Progenitor cell of endocrine pancreas (in vitro differentiated cells): Measurements from ENCODE around the gene DOCK6. TPM values are rescaled to one million over a fixed set of nuclear protein-coding genes. Genes with fewer than 3 reads are reported as not detected.

Experiments
- DNase-seq: peaks from one replicate; pipeline ENCODE4 v3.0.0; 2021; ENCODE audit warnings: low spot score; ENCODE audit not compliant: unreplicated experiment
- H3K27ac Mint-ChIP-seq: 2 replicates; pipeline ENCODE4 v1.8.0; 2021; ENCODE audit warnings: mild to moderate bottlenecking, moderate library complexity, mixed read lengths
- H3K27me3 Mint-ChIP-seq: 2 replicates; pipeline ENCODE4 v1.8.0; 2021; ENCODE audit warnings: mixed read lengths
- H3K36me3 Mint-ChIP-seq: 2 replicates; pipeline ENCODE4 v1.8.0; 2022; ENCODE audit warnings: mixed read lengths; ENCODE audit not compliant: insufficient read depth
- H3K4me1 Mint-ChIP-seq: 2 replicates; pipeline ENCODE4 v1.8.0; 2021; ENCODE audit warnings: low read depth, mixed read lengths
- H3K4me3 Mint-ChIP-seq: 2 replicates; pipeline ENCODE4 v1.8.0; 2021; ENCODE audit warnings: low read depth, mild to moderate bottlenecking, moderate library complexity, mixed read lengths
- H3K9me3 Mint-ChIP-seq: 2 replicates; pipeline ENCODE4 v1.8.0; 2021; ENCODE audit warnings: low read depth, mixed read lengths
- total RNA-seq: library from RNA; stranded (reverse); gene quantifications from 2 replicates; pipeline ENCODE4 v1.2.1, GENCODE V29; 2021
- TF ChIP-seq, protein P1 (sequence below): fragments of 200-600 bp; sonication (generic); IDR thresholded peaks from one replicate; pipeline ENCODE4 v1.5.0; 2021; ENCODE audit warnings: antibody characterized with exemption, mild to moderate bottlenecking; ENCODE audit not compliant: unreplicated experiment

Gene DOCK6
- total RNA-seq, 1 donor from 2014 or later: 88.0 TPM

DNA sequence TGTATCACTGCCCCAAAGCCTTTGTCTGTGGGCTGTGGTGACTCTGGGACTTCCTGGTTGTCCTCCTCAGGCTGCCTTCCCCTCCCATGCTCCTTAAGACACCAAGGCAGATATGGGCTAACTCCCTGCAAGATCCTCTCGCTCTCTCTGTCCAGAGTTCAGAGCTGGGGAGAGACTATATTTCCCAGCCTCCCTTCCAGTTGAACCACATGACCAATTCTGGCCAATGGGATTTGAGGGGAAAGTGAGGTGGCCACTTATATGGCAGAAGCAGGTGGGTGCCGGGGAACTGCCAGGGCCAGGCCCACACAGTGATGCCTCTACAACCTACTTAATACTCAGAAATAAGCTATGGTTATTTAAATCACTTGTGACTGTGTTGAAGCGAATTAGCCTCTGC lies 39.1 kb downstream of the DOCK6 start:
- peaks cover 32% of the 10 kb centered on the region for H3K36me3 Mint-ChIP-seq

GRCh38 chr19:11221082-11221598 lies 41.2 kb downstream of the DOCK6 start:
- peaks cover 31% of the 10 kb centered on the region for H3K36me3 Mint-ChIP-seq
- H3K27ac Mint-ChIP-seq: no peak overlapping the region
- DNase-seq: no peak
- TF ChIP-seq, protein P1, sequence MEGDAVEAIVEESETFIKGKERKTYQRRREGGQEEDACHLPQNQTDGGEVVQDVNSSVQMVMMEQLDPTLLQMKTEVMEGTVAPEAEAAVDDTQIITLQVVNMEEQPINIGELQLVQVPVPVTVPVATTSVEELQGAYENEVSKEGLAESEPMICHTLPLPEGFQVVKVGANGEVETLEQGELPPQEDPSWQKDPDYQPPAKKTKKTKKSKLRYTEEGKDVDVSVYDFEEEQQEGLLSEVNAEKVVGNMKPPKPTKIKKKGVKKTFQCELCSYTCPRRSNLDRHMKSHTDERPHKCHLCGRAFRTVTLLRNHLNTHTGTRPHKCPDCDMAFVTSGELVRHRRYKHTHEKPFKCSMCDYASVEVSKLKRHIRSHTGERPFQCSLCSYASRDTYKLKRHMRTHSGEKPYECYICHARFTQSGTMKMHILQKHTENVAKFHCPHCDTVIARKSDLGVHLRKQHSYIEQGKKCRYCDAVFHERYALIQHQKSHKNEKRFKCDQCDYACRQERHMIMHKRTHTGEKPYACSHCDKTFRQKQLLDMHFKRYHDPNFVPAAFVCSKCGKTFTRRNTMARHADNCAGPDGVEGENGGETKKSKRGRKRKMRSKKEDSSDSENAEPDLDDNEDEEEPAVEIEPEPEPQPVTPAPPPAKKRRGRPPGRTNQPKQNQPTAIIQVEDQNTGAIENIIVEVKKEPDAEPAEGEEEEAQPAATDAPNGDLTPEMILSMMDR: no peak
- H3K4me3 Mint-ChIP-seq: no peak overlapping the region
- no peaks in the 10 kb centered on the region for H3K27me3 Mint-ChIP-seq
- H3K4me1 Mint-ChIP-seq: no peaks in the 10 kb centered on the region
- peaks cover 19% of the 10 kb centered on the region for H3K9me3 Mint-ChIP-seq

More for the DNA sequence above, 39.1 kb downstream of the DOCK6 start:
- Mint-ChIP-seq H3K27ac (no peak overlapping the region), H3K27me3 (no peaks in the 10 kb centered on the region), H3K4me1 (no peaks in the 10 kb centered on the region), H3K4me3 (no peak overlapping the region), H3K9me3 (peaks cover 19% of the 10 kb centered on the region)
- DNase-seq: no peak
- TF ChIP-seq, protein P1: no peak

DNA sequence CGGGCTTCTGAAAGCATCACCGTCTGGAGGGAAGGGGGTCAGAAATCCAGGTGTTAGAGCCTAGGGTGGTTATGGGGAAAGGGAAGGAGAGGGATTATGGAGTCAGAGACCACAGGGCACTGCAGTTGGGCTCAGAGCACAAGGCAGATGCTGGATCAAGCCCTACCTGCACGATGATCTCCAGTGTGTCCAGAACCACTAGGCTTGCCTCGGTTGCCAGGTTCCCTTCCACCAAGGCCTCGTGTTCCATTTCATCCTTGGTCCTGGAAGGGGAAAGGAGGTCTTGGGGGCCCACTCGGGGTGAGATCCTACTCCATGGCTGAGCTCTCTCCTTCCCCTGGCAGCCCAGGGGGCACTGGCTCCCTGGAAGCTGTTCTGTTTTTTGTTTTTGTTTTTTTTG lies 47.9 kb downstream of the DOCK6 start:
- TF ChIP-seq, protein P1: no peak
- Mint-ChIP-seq H3K27me3 (no peaks in the 10 kb centered on the region), H3K4me1 (no peaks in the 10 kb centered on the region), H3K4me3 (no peak overlapping the region), H3K9me3 (no peaks in the 10 kb centered on the region), H3K36me3 (peaks cover 10% of the 10 kb centered on the region), H3K27ac (no peak overlapping the region)
- DNase-seq: no peak

DNA sequence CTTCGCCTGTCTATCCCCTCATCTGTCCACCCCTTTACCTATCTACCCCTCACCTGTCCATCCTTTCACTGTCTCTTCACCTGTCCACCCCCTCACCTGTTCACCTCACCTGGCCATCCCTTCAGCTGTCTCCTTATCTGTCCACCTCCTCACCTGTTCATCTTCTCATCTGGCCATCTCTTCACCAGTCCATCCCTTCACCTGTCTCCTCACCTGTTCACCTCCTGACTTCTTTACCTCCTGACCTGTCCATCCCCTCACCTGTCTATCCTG lies 51.7 kb downstream of the DOCK6 start:
- H3K27ac Mint-ChIP-seq: no peak overlapping the region
- TF ChIP-seq, protein P1: no peak
- no peaks in the 10 kb centered on the region for H3K4me1 Mint-ChIP-seq
- DNase-seq: no peak
- H3K36me3 Mint-ChIP-seq: peaks cover 8% of the 10 kb centered on the region
- H3K9me3 Mint-ChIP-seq: no peaks in the 10 kb centered on the region
- H3K4me3 Mint-ChIP-seq: no peak overlapping the region
- H3K27me3 Mint-ChIP-seq: no peaks in the 10 kb centered on the region

DNA sequence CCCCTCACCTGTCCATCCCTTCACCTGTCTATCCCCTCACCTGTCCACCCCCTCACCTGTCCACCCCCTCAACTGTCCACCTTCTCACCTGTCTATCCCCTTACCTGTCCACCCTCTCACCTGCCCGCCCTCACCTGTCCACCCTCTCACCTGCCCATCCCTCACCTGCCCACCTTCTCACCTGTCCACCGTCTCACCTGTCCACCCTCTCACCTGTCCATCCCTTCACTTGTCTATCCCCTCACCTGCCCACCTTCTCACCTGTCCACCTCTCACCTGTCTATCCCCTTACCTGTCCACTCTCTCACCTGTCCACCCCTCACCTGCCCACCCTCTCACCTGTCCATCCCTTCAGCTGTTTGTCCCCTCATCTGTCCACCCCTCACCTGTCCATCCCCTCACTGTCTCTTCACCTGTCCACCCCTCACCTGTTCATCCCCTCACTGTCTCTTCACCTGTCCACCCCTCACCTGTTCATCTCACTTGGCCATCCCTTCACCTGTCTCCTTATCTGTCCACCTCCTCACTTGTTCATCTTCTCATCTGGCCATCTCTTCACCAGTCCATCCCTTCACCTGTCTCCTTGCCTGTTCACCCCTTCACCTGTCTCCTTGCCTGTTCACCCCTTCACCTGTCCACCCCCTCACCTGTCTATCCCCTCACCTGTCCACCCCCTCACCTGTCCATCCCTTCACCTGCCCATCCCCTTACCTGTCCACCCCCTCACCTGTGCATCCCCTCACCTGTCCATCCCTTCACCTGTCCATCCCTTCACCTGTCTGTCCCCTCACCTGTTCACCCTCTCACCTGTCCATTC lies 52.3 kb downstream of the DOCK6 start:
- no peaks in the 10 kb centered on the region for H3K27me3 Mint-ChIP-seq
- no peak overlapping the region for H3K27ac Mint-ChIP-seq
- H3K36me3 Mint-ChIP-seq: peaks cover 4% of the 10 kb centered on the region
- H3K4me3 Mint-ChIP-seq: no peak overlapping the region
- DNase-seq: no peak
- no peaks in the 10 kb centered on the region for H3K4me1 Mint-ChIP-seq
- TF ChIP-seq, protein P1: no peak
- no peaks in the 10 kb centered on the region for H3K9me3 Mint-ChIP-seq
